Motor neuron (in vitro differentiated cells): ENCODE measurements around the gene IL31. TPM values are rescaled to one million over a fixed set of nuclear protein-coding genes. Genes with fewer than 3 reads are reported as not detected.
A peak's percentile ranks its signal among the peaks of the same experiment; 100 is the strongest.
"Not testable (repeated sequence)": the region's sequence is repeated elsewhere in the genome, so short reads cannot be mapped to it uniquely, and the experiment has no call there.

Experiments used
- ATAC-seq, 8 experiments: fragments of 200-7000 bp; cut with Tn5 transposase; replicated peaks in 6 of 8; 2 replicates each; pipeline ENCODE4 v1.8.0; 2021; ENCODE audit warnings: mild to moderate bottlenecking in 8 of 8, moderate library complexity in 8 of 8
- H3K27ac ChIP-seq, 2 donors: fragments of 250-450 bp; sonication (Bioruptor Pico); 2 replicates each; pipeline ENCODE4 v1.9.0; 2021; ENCODE audit warnings: antibody characterized with exemption in 2 of 2, mild to moderate bottlenecking in 2 of 2, moderate library complexity in 1 of 2
- H3K4me1 ChIP-seq, 2 donors: fragments of 250-450 bp; sonication (Bioruptor Pico); replicated peaks in 1 of 2; 2 replicates each; pipeline ENCODE4 v1.6.1; 2021; ENCODE audit warnings: antibody characterized with exemption in 2 of 2, mild to moderate bottlenecking in 2 of 2, moderate library complexity in 1 of 2
- H3K4me3 ChIP-seq, 5 donors: fragments of 250-450 bp; sonication (Bioruptor Pico); 2 replicates each; pipeline ENCODE4 v1.9.0; 2021; ENCODE audit warnings: antibody characterized with exemption in 5 of 5, mild to moderate bottlenecking in 5 of 5, moderate library complexity in 4 of 5
- WGBS, 10 experiments: fragments of 450-650 bp; shearing (Covaris generic); methylation state at CpG; one replicate each; pipeline ENCODE4 v1.0.0; 2022; 5-methylcytosine and 5-hydroxymethylcytosine counted together
- in situ Hi-C, 9 experiments: fragments of 400-800 bp; cut with MboI; loops; one replicate each; pipeline ENCODE4 v1.15.0; 2021; ENCODE audit warnings: low sequenced_read_pairs in 9 of 9, low pct_unique_long_range_greater_than_20kb in 2 of 9; ENCODE audit not compliant: unreplicated experiment in 9 of 9
- total RNA-seq, 8 experiments: library from RNA; unstranded; fragments of 300-600 nt; gene quantifications; 2 replicates each; pipeline versions ENCODE4 v1.2.3 to v1.2.4, GENCODE V29; 2022

IL31 gene
- under 1 TPM in 1 of 8 experiments, not detected in 7; 0.29 TPM for total RNA-seq

DNA sequence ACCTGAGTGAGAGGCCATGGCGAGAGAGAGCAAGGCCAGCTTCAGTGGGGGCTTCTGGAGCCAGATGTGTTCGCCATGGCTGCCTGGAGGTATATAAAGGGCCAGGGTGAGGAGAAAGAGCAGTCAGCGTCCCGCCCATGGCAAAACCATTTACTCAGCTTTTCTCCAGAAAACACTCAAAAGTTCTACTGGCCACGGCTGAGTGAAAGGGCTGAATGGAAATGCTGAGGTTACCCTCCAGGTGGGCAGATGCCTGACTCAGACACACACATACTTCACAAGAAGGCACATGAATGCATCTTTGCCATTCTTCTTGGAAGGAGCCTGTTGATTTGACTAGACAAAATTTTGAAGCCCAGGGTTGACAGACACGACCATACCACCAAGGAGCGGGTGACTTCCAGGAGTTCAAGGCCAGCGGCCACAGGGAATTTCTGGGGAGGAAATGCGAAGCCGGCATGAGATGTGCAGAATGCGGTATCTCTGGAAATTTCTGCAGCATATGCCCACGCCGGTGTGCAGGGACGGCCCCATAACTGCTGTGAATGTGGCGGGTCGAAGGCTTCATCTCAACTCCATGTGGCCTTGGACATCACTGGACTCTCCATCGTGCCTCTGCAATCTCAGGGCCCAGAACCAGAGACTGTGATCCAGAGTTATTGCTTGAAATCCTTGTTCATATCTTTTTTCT lies at the start of gene IL31:
TSS of gene IL31 (minus strand) at position 67 of the 691 bp plus-strand sequence. CDS start at position 18, 49 bp downstream.
- Histone ChIP-seq H3K27ac (no peak within 1 kb of the TSS), H3K4me3 (no peak within 1 kb of the TSS), H3K4me1 (no peaks in the 10 kb centered on the region)
- ATAC-seq, result no peak
- in situ Hi-C loops, result no loop called here
- WGBS, 10 experiments, result 40 to 100% (median 84%) methylated on average over 1 to 15 of the region's 17 CpGs; no CpG with 5 or more reads in 2 of the 10 experiments

DNA sequence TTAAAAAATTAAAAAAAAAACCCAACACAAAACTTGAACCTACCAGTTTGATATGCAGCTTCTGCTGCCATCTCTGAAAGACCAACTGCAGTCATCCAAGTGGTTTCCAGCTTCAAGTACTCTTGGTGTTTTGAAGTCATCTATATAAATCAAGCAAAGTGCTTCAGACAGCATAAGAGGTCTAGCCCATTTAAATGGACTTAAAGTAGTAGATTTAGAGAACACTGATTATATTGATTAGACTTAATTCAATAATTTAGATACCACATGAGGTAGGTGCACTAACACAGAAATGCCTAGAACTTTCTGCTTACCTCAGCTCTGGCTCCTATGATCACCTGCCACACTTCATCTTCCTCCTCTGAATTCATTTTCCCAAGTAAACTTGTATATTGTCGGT lies 42.4 kb upstream of the IL31 start:
- Histone ChIP-seq H3K4me1 (no peaks in the 10 kb centered on the region), H3K4me3 (no peak overlapping the region), H3K27ac (no peak overlapping the region)
- ATAC-seq, result no peak
- 86 to 100% (median 100%) methylated on average over 1 of the region's 1 CpG; no CpG with 5 or more reads in 1 of the 10 experiments for WGBS, 10 experiments
- in situ Hi-C loops, result no loop called here

DNA sequence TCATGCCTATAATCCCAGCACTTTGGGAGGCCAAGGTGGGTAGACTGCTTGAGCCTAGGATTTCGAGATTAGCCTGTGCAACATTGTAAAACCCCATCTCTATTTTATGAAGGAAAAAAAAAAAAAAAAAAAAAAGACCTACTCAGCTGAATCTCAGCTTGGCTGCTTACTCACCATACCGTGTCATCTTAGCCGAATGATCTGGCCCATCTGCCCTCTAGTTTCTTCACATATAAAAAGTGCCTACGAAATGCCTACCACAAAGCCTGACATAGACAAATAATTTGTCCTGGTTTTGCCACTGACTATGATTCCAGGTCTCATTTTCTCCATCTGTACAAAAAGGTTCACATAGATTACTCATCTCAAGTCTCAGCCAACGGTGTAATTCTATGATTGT lies 41.8 kb upstream of the IL31 start:
- in situ Hi-C loops, result no loop called here
- no peak for ATAC-seq
- WGBS, 10 experiments, result 55 to 100% (median 93%) methylated on average over 1 to 4 of the region's 5 CpGs; no CpG with 5 or more reads in 1 of the 10 experiments
- Histone ChIP-seq H3K4me3 (no peak overlapping the region), H3K4me1 (no peaks in the 10 kb centered on the region), H3K27ac (no peak overlapping the region)

DNA sequence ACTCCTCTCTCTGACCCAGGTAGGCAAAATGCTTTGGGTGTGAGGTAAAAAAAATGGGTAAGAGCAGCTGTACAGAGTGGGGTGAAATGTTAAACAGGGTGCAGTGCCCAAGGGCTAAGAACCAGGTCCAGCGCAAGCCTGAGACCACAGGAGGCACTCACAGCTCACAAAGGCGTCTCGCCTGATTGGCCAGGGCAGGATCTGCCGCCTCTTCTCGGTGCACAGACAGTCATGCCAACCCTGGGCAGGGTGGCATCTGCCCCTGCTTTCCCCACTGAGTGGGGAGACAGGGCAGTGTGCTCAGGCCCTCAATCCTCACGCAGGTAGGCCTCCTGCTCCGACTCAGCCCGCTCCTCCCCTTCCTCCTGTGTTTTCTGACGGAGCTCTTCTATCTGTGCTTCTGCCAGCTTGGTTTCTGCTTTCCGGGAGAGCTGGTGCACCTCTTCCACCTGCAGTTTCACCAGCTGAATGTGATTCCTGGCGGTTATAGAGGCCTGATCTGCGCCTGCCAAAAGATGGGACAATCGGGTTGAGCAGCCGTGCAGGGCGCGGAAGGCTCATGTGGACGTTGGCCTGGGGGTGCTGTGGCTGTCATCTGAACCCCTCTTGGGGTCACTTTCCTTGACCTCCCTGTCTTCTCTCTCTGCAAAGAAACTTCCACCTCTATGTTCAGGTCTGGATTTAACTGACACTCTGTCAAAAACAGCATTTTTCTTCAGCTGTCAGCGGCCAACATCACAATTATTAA lies 34.2 kb upstream of the IL31 start:
- ATAC-seq, result no peak
- 83 to 100% (median 94%) methylated on average over 1 to 9 of the region's 18 CpGs; no CpG with 5 or more reads in 2 of the 10 experiments for WGBS, 10 experiments
- in situ Hi-C loops, result no loop called here
- no peak overlapping the region for H3K27ac ChIP-seq
- no peak overlapping the region for H3K4me3 ChIP-seq
- no peaks in the 10 kb centered on the region for H3K4me1 ChIP-seq

DNA sequence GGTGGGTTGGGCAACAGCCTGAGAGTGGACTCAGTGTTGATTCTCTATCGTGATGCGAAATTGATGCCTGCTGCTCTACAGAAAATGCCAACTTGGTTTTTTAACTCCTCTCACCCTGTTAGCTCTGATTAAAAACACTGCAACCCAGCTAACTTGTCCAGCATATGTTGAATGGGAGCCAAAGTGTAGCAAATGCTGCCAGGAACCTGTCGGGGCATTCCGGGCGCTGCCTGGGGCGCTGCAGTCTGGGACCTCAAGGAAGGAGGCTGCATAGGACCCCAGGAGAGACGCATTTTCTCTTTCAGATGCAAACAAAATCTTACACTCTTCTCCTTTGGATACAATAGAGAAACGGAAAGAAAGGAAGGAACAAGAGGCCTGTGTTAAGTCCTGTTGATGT lies 33.4 kb upstream of the IL31 start:
- no peak for ATAC-seq
- Histone ChIP-seq H3K27ac (no peak overlapping the region), H3K4me3 (no peak overlapping the region), H3K4me1 (no peaks in the 10 kb centered on the region)
- in situ Hi-C loops, result no loop called here
- 60 to 100% (median 85%) methylated on average over 1 to 8 of the region's 8 CpGs; no CpG with 5 or more reads in 4 of the 10 experiments for WGBS, 10 experiments

DNA sequence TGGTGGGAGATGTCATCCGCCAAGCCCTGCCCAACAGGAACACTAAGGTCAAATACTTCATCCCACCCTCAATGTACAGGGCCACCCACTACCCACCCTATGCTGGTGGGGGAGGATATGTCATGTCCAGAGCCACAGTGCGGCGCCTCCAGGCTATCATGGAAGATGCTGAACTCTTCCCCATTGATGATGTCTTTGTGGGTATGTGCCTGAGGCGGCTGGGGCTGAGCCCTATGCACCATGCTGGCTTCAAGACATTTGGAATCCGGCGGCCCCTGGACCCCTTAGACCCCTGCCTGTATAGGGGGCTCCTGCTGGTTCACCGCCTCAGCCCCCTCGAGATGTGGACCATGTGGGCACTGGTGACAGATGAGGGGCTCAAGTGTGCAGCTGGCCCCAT lies 33.0 kb upstream of the IL31 start:
- WGBS, 10 experiments, result 100% methylated on average over 1 of the region's 8 CpGs; no CpG with 5 or more reads in 7 of the 10 experiments
- ATAC-seq, result no peak
- no peaks in the 10 kb centered on the region for H3K4me1 ChIP-seq
- in situ Hi-C loops, result no loop called here
- no peak overlapping the region for H3K4me3 ChIP-seq
- H3K27ac ChIP-seq, result no peak overlapping the region

DNA sequence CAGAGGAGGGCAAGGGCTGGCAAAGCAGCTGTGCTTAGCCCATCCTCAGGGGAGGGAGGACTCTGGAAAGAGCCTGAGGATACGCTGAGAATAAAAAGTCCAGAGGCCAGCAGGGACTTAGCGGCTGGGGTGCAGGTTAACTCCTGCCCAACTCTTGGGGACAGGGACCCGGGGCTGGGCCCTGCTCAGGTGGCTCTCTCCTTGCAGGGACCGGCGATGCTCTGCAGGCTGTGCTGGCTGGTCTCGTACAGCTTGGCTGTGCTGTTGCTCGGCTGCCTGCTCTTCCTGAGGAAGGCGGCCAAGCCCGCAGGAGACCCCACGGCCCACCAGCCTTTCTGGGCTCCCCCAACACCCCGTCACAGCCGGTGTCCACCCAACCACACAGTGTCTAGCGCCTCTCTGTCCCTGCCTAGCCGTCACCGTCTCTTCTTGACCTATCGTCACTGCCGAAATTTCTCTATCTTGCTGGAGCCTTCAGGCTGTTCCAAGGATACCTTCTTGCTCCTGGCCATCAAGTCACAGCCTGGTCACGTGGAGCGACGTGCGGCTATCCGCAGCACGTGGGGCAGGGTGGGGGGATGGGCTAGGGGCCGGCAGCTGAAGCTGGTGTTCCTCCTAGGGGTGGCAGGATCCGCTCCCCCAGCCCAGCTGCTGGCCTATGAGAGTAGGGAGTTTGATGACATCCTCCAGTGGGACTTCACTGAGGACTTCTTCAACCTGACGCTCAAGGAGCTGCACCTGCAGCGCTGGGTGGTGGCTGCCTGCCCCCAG lies 32.3 kb upstream of the IL31 start:
- in situ Hi-C loops, result no loop called here
- WGBS, 10 experiments, result 33 to 96% (median 75%) methylated on average over 1 to 5 of the region's 27 CpGs; no CpG with 5 or more reads in 2 of the 10 experiments
- ATAC-seq, result no peak
- H3K4me1 ChIP-seq, result no peaks in the 10 kb centered on the region
- H3K4me3 ChIP-seq, result no peak overlapping the region
- no peak overlapping the region for H3K27ac ChIP-seq

DNA sequence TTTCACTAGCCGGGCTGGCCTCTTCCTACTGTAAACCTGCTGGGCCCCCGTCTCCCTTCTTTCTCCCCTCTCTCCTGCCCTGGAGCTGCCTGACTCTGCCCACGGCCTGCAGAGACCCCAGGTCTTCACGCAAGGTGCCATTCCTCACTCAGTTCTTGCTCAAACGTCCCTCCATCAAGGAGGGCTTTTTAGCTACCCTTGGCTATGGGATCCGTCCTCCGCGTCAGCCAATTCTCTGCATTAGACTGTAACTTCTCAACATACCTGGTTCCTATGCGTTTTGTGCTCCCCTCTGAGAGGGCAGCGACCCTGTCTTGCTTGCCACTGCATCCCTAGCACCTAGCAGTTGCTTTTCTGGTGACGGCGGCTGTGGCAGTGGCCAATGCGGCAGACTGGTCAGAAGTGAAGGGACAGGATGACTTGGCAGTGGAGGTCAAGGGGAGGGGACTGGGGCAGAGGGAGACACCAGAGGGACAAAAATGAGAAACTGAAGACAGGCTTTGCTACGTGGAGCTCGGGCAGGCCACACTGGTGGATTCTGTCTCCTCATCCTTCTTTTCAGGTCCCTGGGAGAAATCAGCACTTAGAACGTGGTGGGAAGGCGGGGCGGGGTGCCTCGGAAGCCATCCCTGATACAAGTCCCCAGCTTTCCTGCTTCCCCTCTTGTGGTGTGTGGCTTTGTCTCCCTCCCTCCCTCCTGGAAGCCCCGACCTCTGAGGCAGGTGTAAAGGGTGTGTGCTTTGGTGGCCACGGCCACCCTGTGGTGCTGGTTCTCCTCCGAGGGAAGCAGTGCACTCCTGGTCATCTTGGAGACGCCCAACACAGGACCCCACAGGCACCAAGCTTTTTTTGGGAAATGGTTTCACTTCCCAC lies 31.3 kb upstream of the IL31 start:
- in situ Hi-C loops, result no loop called here
- no peak overlapping the region for H3K27ac ChIP-seq
- ATAC-seq, result no peak
- H3K4me1 ChIP-seq, result no peaks in the 10 kb centered on the region
- peak overlapping the region in 1 of 5 donors; percentile 1 for H3K4me3 ChIP-seq
- WGBS, 10 experiments, result 21 to 100% (median 55%) methylated on average over 1 to 14 of the region's 23 CpGs; no CpG with 5 or more reads in 1 of the 10 experiments

DNA sequence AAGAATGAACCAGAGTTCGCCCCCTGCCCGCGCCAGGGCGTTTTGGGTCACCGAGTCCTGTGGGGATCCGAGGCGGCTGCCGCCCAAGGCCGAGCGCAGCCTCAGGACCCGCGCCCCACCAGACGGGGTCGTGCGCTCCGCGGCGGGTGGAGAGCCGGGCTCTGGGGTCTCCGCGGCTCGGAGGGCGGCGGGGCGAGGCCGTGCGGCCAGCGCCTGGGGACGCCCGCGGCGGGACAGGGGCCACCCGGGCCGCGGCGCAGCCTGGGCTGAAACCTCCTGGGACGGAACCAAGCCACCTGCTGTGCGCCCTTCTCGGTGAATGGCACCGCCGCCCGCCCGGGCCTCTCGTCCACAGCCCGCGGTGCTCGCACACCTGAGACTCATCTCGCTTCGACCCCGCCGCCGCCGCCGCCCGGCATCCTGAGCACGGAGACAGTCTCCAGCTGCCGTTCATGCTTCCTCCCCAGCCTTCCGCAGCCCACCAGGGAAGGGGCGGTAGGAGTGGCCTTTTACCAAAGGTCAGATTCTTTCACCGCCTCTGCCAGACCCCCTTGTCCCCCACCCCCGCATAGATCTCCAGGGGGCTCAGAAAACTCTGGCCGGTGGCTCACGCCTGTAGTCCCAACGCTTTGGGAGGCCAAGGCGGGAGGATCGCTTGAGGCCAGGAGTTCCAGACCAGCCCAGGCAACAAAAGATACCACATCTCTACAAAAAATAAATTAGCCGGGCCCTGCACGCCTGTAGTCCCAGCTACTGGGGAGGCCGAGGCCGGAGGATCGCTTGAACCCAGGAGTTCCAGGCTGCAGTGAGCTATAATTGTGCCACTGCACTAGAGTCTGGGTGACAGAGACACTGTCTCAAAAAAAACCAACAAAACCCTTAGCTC lies 30.4 kb upstream of the IL31 start:
- 3 to 49% (median 25%) methylated on average over 1 to 8 of the region's 71 CpGs; no CpG with 5 or more reads in 3 of the 10 experiments for WGBS, 10 experiments
- peak in 6 of 8 experiments; percentile 11 to 36 (median 26) for ATAC-seq
- in situ Hi-C loops, result no loop called here
- no peak overlapping the region for H3K27ac ChIP-seq
- peak overlapping the region; percentile 50 to 79 (median 56) for H3K4me3 ChIP-seq
- H3K4me1 ChIP-seq, result no peaks in the 10 kb centered on the region

DNA sequence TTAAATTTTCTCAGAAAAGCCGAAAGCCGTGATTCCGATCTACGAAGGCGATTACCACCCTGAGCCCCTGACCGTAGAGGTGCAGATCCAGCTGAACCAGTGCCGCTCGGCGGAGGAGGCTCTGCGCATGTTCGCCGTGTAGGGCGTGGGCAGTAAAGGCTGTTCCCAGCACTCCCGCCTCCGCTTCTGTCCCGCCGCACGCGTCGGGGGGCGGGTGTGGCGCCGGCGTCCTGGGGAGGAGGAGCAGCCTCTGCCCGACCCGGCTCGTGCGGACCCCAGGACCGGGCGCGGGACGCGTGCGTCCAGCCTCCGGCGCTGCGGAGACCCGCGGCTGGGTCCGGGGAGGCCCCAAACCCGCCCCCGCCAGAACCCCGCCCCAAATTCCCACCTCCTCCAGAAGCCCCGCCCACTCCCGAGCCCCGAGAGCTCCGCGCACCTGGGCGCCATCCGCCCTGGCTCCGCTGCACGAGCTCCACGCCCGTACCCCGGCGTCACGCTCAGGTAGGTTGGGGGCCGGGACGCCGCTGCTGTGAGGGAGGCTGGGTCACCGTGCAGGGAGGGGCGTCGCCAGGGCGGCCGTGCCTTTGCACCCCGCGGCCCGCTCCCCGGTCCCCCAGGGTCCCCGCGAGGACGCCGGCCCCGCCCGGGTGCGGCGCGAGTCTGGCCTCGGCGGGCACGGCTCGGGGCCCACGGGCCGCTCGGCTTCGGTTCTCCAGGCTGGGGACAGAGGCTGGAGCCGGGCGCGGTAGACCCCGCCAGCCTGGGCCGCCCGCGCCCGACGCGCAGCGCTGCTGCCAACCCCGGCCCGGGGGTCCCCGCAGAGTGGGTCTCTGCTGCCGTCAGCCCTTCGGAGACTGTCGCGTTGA lies 29.5 kb upstream of the IL31 start, which contains the start of gene B3GNT4:
TSS of gene B3GNT4 (plus strand) at position 409 of the 866 bp plus-strand sequence. CDS start 910 bp downstream, outside the sequence.
- in situ Hi-C loops, result no loop called here
- 0 to 3% (median 1%) methylated on average over 1 to 8 of the region's 104 CpGs; no CpG with 5 or more reads in 6 of the 10 experiments for WGBS, 10 experiments
- Histone ChIP-seq H3K4me1 (no peaks in the 10 kb centered on the region), H3K4me3 (peak within 1 kb of the TSS; percentile 50 to 79 (median 56)), H3K27ac (no peak within 1 kb of the TSS)
- peak; percentile 77 to 87 (median 82) for ATAC-seq

DNA sequence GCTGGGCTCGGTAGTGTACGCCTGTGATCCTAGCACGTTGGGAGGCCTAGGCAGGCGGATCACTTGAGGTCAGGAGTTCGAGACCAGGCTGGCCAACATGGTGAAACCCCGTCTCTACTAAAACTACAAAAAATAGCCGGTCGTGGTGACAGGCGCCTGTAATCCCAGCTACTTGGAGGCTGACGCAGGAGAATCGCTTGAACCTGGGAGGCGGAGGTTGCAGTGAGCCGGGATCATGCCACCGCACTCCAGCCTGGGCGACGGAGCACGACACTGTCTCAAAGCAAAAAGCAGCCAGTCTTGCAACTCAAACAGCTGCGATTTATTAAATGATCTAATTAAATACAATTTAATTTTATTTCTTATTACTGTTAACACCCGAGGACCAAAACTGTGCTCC lies 28.8 kb upstream of the IL31 start:
- H3K4me1 ChIP-seq, in situ Hi-C loops, ATAC-seq, H3K27ac ChIP-seq: not testable (repeated sequence)
- 19 to 90% (median 41%) methylated on average over 2 to 12 of the region's 19 CpGs; no CpG with 5 or more reads in 3 of the 10 experiments for WGBS, 10 experiments
- peak overlapping the region; percentile 50 to 79 (median 56) for H3K4me3 ChIP-seq
